H1 (cell line): ENCODE data around the gene TAF4.

Experiments
- CBX8 ChIP-seq: fragments of 300-800, 300-1000 bp; sonication (generic); IDR thresholded peaks from 2 replicates; pipeline ENCODE4 v1.7.1; 2016; ENCODE audit warnings: low read depth, low read length, borderline replicate concordance
- EGR1 ChIP-seq: IDR thresholded peaks from 2 replicates; pipeline ENCODE4 v1.6.1; 2011; ENCODE audit warnings: low read depth, low read length, borderline replicate concordance
- MAX ChIP-seq: IDR thresholded peaks from 2 replicates; pipeline ENCODE4 v1.6.1; 2012; ENCODE audit warnings: inconsistent platforms
- NRF1 ChIP-seq: IDR thresholded peaks from 2 replicates; pipeline ENCODE4 v1.6.1; 2011; ENCODE audit warnings: mild to moderate bottlenecking, low read depth, low read length, improper control_type of control experiment
- POLR2AphosphoS5 ChIP-seq: IDR thresholded peaks from 2 replicates; pipeline ENCODE4 v1.6.1; 2011; ENCODE audit warnings: low read depth, low read length
- TF ChIP-seq, protein P1 (sequence below), 3 experiments: IDR thresholded peaks; 1 replicate in 2 of 3; 2 replicates in 1 of 3; pipeline versions ENCODE4 v1.5.1 to v1.6.1; 2011; ENCODE audit warnings: low read length in 3 of 3, mild to moderate bottlenecking in 3 of 3, inconsistent platforms in 2 of 3, low read depth in 1 of 3, moderate library complexity in 1 of 3; ENCODE audit not compliant: insufficient read depth in 1 of 3; ENCODE audit errors: control extremely low read depth in 1 of 3

- TF ChIP-seq NRF1 (no peak), POLR2AphosphoS5 (no peak), CBX8 (no peak), MAX (no peak), EGR1 (no peak)
- TF ChIP-seq, protein P1, sequence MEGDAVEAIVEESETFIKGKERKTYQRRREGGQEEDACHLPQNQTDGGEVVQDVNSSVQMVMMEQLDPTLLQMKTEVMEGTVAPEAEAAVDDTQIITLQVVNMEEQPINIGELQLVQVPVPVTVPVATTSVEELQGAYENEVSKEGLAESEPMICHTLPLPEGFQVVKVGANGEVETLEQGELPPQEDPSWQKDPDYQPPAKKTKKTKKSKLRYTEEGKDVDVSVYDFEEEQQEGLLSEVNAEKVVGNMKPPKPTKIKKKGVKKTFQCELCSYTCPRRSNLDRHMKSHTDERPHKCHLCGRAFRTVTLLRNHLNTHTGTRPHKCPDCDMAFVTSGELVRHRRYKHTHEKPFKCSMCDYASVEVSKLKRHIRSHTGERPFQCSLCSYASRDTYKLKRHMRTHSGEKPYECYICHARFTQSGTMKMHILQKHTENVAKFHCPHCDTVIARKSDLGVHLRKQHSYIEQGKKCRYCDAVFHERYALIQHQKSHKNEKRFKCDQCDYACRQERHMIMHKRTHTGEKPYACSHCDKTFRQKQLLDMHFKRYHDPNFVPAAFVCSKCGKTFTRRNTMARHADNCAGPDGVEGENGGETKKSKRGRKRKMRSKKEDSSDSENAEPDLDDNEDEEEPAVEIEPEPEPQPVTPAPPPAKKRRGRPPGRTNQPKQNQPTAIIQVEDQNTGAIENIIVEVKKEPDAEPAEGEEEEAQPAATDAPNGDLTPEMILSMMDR (IDR thresholded peaks at IDR 0.05; ENCODE audit: control extremely low read depth in 1 of 3, insufficient read depth in 1 of 3, low read depth in 1 of 3, low read length in 3 of 3) = no peak
These were observed 71.1 kb downstream of the TAF4 start for GRCh38 chr20:61994546-61994945.
